K562 (cell line): ENCODE data around the gene ZFAND3. TPM values are rescaled to one million over a fixed set of nuclear protein-coding genes. Genes with fewer than 3 reads are reported as not detected.

Experiments used
- ATAC-seq: fragments of 200-7000 bp; cut with Tn5 transposase; 3 replicates; pipeline ENCODE4 v1.9.1; 2020; ENCODE audit warnings: moderate library complexity
- BruUV-seq: library from RNA; stranded (reverse); fragments of 400-500 nt; replicated peaks from 2 replicates; lab custom pipeline; 2021; lab: Mats Ljungman, UMichigan
- CTCF ChIA-PET: fragments of 300-600 bp; formaldehyde crosslinking; extraction: SDS; loops from one replicate; lab custom pipeline; 2021; ENCODE audit warnings: low intra/inter-chr PET ratio; lab: Yijun Ruan, JAX
- POLR2A ChIA-PET: fragments of 300-600, 350-650 bp; sonication (Branson Sonifier 250); formaldehyde crosslinking; extraction: SDS; loops from one replicate; lab custom pipeline; 2021; ENCODE audit warnings: antibody characterized with exemption, inconsistent platforms; lab: Yijun Ruan, JAX
- DNase-seq, 4 experiments: peaks; one replicate each; pipeline versions ENCODE4 v3.0.0 to v3.0.0-alpha.2; 2011 to 2018; ENCODE audit warnings: low spot score in 3 of 4, mixed read lengths in 3 of 4; ENCODE audit errors: extremely low read depth in 1 of 4
- FAIRE-seq: peaks from 2 replicates; lab custom pipeline; 2011; peaks lifted over from hg19 to GRCh38; lab: Jason Lieb, UNC
- H2AFZ ChIP-seq: 2 replicates; pipeline ENCODE4 v1.6.0; 2011; ENCODE audit warnings: low read depth, low read length, control low read depth, inconsistent platforms
- H3K27ac ChIP-seq: fragments of 200-600 bp; 3 replicates; pipeline ENCODE4 v1.8.0; 2011; ENCODE audit warnings: low read depth, mild to moderate bottlenecking, control low read depth, inconsistent platforms, low read length, moderate library complexity, mixed read lengths; ENCODE audit errors: extremely low read depth
- H3K27me3 ChIP-seq, 2 experiments: fragments of 300-600 bp in 1 of 2; 2 replicates in 1 of 2; 3 replicates in 1 of 2; pipeline versions ENCODE4 v1.6.0 to v1.8.0; 2011; ENCODE audit warnings: inconsistent platforms in 2 of 2, low read length in 2 of 2, mild to moderate bottlenecking in 1 of 2, mixed read lengths in 1 of 2, moderate library complexity in 1 of 2; ENCODE audit not compliant: control insufficient read depth in 2 of 2, insufficient read depth in 2 of 2
- H3K36me3 ChIP-seq: fragments of 300-600 bp; 3 replicates; pipeline ENCODE4 v1.8.0; 2011; ENCODE audit warnings: mild to moderate bottlenecking, low read length, inconsistent platforms; ENCODE audit not compliant: control insufficient read depth, insufficient read depth
- H3K4me1 ChIP-seq, 2 experiments: fragments of 200-600 bp in 1 of 2; replicated peaks in 1 of 2; 2 replicates in 1 of 2; 3 replicates in 1 of 2; pipeline versions ENCODE4 v1.5.1 to v1.8.0; 2011; ENCODE audit warnings: inconsistent platforms in 2 of 2, low read length in 2 of 2, mild to moderate bottlenecking in 1 of 2, mixed read lengths in 1 of 2, moderate library complexity in 1 of 2; ENCODE audit not compliant: control insufficient read depth in 2 of 2, insufficient read depth in 2 of 2
- H3K4me2 ChIP-seq: 2 replicates; pipeline ENCODE4 v1.6.1; 2011; ENCODE audit warnings: low read length, control low read depth, inconsistent platforms, mixed read lengths; ENCODE audit not compliant: insufficient read depth
- H3K4me3 ChIP-seq: fragments of 200-600 bp; sonication (generic), shearing (Covaris generic); 2 replicates; pipeline ENCODE4 v1.5.1; 2016; ENCODE audit warnings: control low read depth, inconsistent platforms
- H3K79me2 ChIP-seq: fragments of 200-600 bp; 3 replicates; pipeline ENCODE4 v1.8.0; 2011; ENCODE audit warnings: low read length, inconsistent platforms; ENCODE audit not compliant: control insufficient read depth, insufficient read depth
- H3K9ac ChIP-seq, 2 experiments: 2 replicates each; pipeline versions ENCODE4 v1.6.0 to v1.6.1; 2011; ENCODE audit warnings: low read depth in 2 of 2, low read length in 2 of 2, control low read depth in 1 of 2, inconsistent platforms in 1 of 2, mild to moderate bottlenecking in 1 of 2, mixed read lengths in 1 of 2; ENCODE audit not compliant: insufficient read depth in 1 of 2
- H3K9me1 ChIP-seq: one replicate; pipeline ENCODE4 v1.6.0; 2011; ENCODE audit warnings: inconsistent platforms, mild to moderate bottlenecking, low read length, moderate library complexity; ENCODE audit not compliant: control insufficient read depth, insufficient read depth
- H3K9me3 ChIP-seq: replicated peaks from 2 replicates; pipeline ENCODE4 v1.5.1; 2011; ENCODE audit warnings: low read depth, low read length, inconsistent platforms; ENCODE audit not compliant: control insufficient read depth, insufficient read depth
- H4K20me1 ChIP-seq: replicated peaks from 2 replicates; pipeline ENCODE4 v1.6.1; 2011; ENCODE audit warnings: low read length, inconsistent platforms, mixed read lengths; ENCODE audit not compliant: control insufficient read depth, insufficient read depth
- CHD1 ChIP-seq: fragments of 200-600 bp; sonication (generic); IDR thresholded peaks from one replicate; pipeline ENCODE4 v1.6.1; 2012; ENCODE audit warnings: mild to moderate bottlenecking, moderate library complexity, low read length, inconsistent platforms
- ESRRB ChIP-seq: fragments of 250-450 bp; sonication (Bioruptor Pico); IDR thresholded peaks from 2 replicates; pipeline ENCODE4 v1.5.0; 2020; ENCODE audit warnings: mild to moderate bottlenecking, moderate library complexity, borderline replicate concordance
- ILF3 ChIP-seq: fragments of 450-650 bp; IDR thresholded peaks from 2 replicates; pipeline ENCODE4 v1.6.1; 2018; ENCODE audit warnings: antibody characterized with exemption, mild to moderate bottlenecking, moderate library complexity, borderline replicate concordance
- MAFK ChIP-seq: IDR thresholded peaks from 2 replicates; pipeline ENCODE4 v1.6.1; 2011; ENCODE audit warnings: low read length, improper control_type of control experiment
- MXI1 ChIP-seq: IDR thresholded peaks from 2 replicates; pipeline ENCODE4 v1.6.1; 2011; ENCODE audit warnings: low read depth, mild to moderate bottlenecking, improper control_type of control experiment, low read length
- PHF21A ChIP-seq: fragments of 450-650 bp; IDR thresholded peaks from 2 replicates; pipeline ENCODE4 v1.6.1; 2017; ENCODE audit warnings: low read depth, borderline replicate concordance
- PKNOX1 ChIP-seq: fragments of 450-650 bp; IDR thresholded peaks from 2 replicates; pipeline ENCODE4 v1.6.1; 2016
- POLR2AphosphoS2 ChIP-seq: IDR thresholded peaks from 2 replicates; pipeline ENCODE4 v1.6.1; 2012; ENCODE audit warnings: low read length, improper control_type of control experiment
- POLR2H ChIP-seq: IDR thresholded peaks from 2 replicates; pipeline ENCODE4 v1.6.1; 2016; ENCODE audit warnings: missing genetic modification characterization, low read depth, mild to moderate bottlenecking, control low read depth, missing compliant biosample characterization, moderate library complexity
- SOX6 ChIP-seq: fragments of 450-650 bp; IDR thresholded peaks from 2 replicates; pipeline ENCODE4 v1.6.1; 2014; ENCODE audit warnings: mild to moderate bottlenecking
- XRCC4 ChIP-seq: IDR thresholded peaks from one replicate; pipeline ENCODE4 v1.6.1; 2011; ENCODE audit not compliant: insufficient read depth, insufficient read length; ENCODE audit errors: extremely low read depth
- YY1 ChIP-seq, 3 experiments: IDR thresholded peaks; 2 replicates each; pipeline ENCODE4 v1.6.1; 2011; ENCODE audit warnings: low read length in 2 of 3, mild to moderate bottlenecking in 2 of 3, moderate library complexity in 2 of 3, borderline replicate concordance in 1 of 3, control low read depth in 1 of 3, low read depth in 1 of 3; ENCODE audit not compliant: insufficient read depth in 3 of 3, insufficient replicate concordance in 2 of 3, control insufficient read depth in 1 of 3, insufficient read length in 1 of 3; ENCODE audit errors: extremely low read depth in 1 of 3
- ZNF707 ChIP-seq: fragments of 250-450 bp; sonication (Bioruptor Pico); conservative IDR thresholded peaks from 2 replicates; pipeline ENCODE4 v1.8.0; 2022; ENCODE audit warnings: inconsistent platforms, mild to moderate bottlenecking, moderate library complexity
- WGBS: fragments of 100-300 bp; shearing (Covaris generic); methylation state at CpG from one replicate; pipeline ENCODE4 v1.1.6; 2016; ENCODE audit warnings: low coverage, mixed read lengths; ENCODE audit not compliant: insufficient coverage; ENCODE audit errors: missing lambda C conversion rate; 5-methylcytosine and 5-hydroxymethylcytosine counted together
- in situ Hi-C: fragments of 300-500 bp; cut with MboI; formaldehyde crosslinking; loops from 4 replicates; pipeline ENCODE4 v1.15.0; 2018; ENCODE audit warnings: inconsistent platforms, mixed read lengths
- intact Hi-C: fragments of 100-400 bp; cut with micrococcal nuclease; formaldehyde crosslinking; loops from 2 replicates; pipeline ENCODE4 v1.14.2; 2022
- polyA plus RNA-seq, 8 experiments: library from polyadenylated mRNA; depleted of rRNA in 4 of 8; stranded (reverse) in 5 of 8; unstranded in 3 of 8; fragments of >200 nt; fragmentation: Nextera tagmentation in 2 of 8; fragmentation: Illumina TruSeq in 1 of 8; extraction: Ambion mirVana in 2 of 8; extraction: Trizol in 1 of 8; gene quantifications; 2 replicates each; pipeline versions ENCODE4 v1.2.1 to v1.2.3, GENCODE V29; 2011 to 2014; ENCODE audit warnings: inconsistent platforms in 1 of 8, missing spikeins in 1 of 8
- total RNA-seq, 7 experiments: library from RNA; depleted of rRNA in 6 of 7; stranded (reverse); fragments of >200 nt in 6 of 7; fragmentation: Illumina TruSeq in 2 of 7; extraction: Trizol in 2 of 7; gene quantifications; 2 replicates each; pipeline versions ENCODE4 v1.2.1 to v1.2.3, GENCODE V29; 2011 to 2021; ENCODE audit warnings: low replicate concordance in 1 of 7
- TF ChIP-seq, protein P1 (sequence below): sonication (generic); IDR thresholded peaks from 2 replicates; pipeline ENCODE4 v1.6.1; 2016
- TF ChIP-seq, protein P2 (sequence below): fragments of 450-650 bp; IDR thresholded peaks from 2 replicates; pipeline ENCODE4 v1.6.1; 2018; ENCODE audit not compliant: partially characterized antibody

The ZFAND3 gene
- total and polyA plus RNA-seq, 9 of the 15 experiments (the other 6 are each of a cell fraction or from before 2014, with no cell fraction given) = 0.81 to 26.6 (median 11.8) TPM

DNA sequence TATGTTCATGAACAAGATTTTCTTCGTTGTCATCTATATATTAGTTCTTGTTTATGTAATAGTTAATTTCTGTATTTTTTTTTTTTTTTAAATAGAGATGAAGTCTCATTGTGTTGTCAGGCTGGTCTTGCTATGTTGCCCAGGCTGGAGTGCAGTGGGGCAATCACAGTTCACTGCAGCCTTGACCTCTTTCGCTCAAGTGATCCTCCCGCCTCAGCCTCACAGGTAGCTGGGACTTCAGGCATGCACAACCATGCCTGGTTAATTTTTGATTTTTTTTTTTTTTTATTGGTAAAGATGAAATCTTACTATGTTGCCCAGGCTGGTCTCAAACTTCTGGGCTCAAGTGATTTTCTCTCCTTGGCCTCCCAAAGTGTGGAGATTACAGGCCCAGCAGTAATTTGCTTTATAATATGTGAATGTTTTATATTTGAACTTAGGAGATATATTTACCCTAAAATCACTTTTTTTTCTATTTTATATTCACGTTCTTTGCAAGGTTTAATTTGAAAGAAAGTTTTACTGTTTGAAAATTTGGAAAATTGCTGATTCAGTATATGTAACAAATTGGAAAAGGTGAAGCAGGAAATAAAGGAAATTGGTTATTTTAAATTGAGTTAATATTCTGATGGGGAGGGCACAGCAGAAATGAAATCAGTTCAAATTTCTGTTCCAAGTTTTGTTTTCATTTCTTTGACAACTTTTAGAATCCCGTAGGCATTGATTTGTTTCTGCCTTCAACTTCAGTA lies 56.2 kb downstream of the ZFAND3 start (continued):
- TF ChIP-seq MAFK = peak; percentile 54; the same call in 1 of the 2 replicates

DNA sequence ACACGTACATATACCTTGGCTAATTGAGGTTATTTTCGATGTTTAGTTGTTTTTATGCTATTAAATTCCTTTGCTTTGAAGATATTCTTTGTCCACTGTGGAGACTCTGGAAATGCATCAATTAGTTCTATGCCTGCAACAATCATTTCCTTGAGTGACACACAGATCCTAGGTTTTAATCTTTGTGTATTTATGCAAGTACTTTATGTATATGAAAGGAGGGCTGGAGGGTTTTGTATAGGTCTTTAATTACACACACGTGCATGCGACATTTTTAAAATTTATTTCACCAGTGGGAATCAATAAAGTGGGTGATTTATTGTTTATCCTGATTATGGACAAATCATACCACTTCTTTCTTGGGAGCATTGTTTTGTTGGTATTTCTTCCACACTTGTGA lies 57.3 kb downstream of the ZFAND3 start:
- no peaks in the 10 kb centered on the region for H3K36me3 ChIP-seq
- no peak overlapping the region for H3K4me3 ChIP-seq
- FAIRE-seq = no peak
- POLR2A ChIA-PET = no interaction called here
- intact Hi-C loops (no loop called here), in situ Hi-C loops (no loop called here)
- peaks cover 31% of the 10 kb centered on the region for H4K20me1 ChIP-seq
- H3K9me1 ChIP-seq = no peaks in the 10 kb centered on the region
- H3K9me3 ChIP-seq = no peaks in the 10 kb centered on the region
- H3K27me3 ChIP-seq = no peaks in the 10 kb centered on the region
- BruUV-seq = no TSS peak
- no peaks in the 10 kb centered on the region; a peak in 1 of 5 replicates for H3K4me1 ChIP-seq
- H3K79me2 ChIP-seq = peaks cover 34% of the 10 kb centered on the region
- no peak overlapping the region for H3K9ac ChIP-seq
- CTCF ChIA-PET = no interaction called here
- H3K27ac ChIP-seq = no peak overlapping the region
- H3K4me2 ChIP-seq = no peak overlapping the region
- TF ChIP-seq XRCC4 = no peak
- no peak for TF ChIP-seq SOX6
- no peak for TF ChIP-seq PKNOX1
- TF ChIP-seq POLR2H (tag) = no peak
- TF ChIP-seq MXI1 = no peak
- TF ChIP-seq POLR2AphosphoS2 = no peak
- no peak for TF ChIP-seq ILF3
- TF ChIP-seq, protein P1, sequence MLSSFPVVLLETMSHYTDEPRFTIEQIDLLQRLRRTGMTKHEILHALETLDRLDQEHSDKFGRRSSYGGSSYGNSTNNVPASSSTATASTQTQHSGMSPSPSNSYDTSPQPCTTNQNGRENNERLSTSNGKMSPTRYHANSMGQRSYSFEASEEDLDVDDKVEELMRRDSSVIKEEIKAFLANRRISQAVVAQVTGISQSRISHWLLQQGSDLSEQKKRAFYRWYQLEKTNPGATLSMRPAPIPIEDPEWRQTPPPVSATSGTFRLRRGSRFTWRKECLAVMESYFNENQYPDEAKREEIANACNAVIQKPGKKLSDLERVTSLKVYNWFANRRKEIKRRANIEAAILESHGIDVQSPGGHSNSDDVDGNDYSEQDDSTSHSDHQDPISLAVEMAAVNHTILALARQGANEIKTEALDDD = no peak
- TF ChIP-seq YY1 (IDR thresholded peaks at IDR 0.05; ENCODE audit: borderline replicate concordance in 1 of 3, control insufficient read depth in 1 of 3, extremely low read depth in 1 of 3, insufficient read depth in 3 of 3, insufficient read length in 1 of 3, insufficient replicate concordance in 2 of 3, low read depth in 1 of 3, low read length in 2 of 3) = no peak
- TF ChIP-seq ESRRB (CRISPR knock-in tag) = no peak
- TF ChIP-seq, protein P2, sequence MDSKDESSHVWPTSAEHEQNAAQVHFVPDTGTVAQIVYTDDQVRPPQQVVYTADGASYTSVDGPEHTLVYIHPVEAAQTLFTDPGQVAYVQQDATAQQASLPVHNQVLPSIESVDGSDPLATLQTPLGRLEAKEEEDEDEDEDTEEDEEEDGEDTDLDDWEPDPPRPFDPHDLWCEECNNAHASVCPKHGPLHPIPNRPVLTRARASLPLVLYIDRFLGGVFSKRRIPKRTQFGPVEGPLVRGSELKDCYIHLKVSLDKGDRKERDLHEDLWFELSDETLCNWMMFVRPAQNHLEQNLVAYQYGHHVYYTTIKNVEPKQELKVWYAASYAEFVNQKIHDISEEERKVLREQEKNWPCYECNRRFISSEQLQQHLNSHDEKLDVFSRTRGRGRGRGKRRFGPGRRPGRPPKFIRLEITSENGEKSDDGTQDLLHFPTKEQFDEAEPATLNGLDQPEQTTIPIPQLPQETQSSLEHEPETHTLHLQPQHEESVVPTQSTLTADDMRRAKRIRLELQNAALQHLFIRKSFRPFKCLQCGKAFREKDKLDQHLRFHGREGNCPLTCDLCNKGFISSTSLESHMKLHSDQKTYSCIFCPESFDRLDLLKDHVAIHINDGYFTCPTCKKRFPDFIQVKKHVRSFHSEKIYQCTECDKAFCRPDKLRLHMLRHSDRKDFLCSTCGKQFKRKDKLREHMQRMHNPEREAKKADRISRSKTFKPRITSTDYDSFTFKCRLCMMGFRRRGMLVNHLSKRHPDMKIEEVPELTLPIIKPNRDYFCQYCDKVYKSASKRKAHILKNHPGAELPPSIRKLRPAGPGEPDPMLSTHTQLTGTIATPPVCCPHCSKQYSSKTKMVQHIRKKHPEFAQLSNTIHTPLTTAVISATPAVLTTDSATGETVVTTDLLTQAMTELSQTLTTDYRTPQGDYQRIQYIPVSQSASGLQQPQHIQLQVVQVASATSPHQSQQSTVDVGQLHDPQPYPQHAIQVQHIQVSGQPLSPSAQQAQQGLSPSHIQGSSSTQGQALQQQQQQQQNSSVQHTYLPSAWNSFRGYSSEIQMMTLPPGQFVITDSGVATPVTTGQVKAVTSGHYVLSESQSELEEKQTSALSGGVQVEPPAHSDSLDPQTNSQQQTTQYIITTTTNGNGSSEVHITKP = no peak
- no peak for TF ChIP-seq CHD1
- no peak for TF ChIP-seq PHF21A
- no peak for TF ChIP-seq ZNF707 (CRISPR knock-in tag)
- no peak for DNase-seq
- no peak for ATAC-seq
- WGBS = 57% methylated on average over 4 of the region's 4 CpGs
- H2AFZ ChIP-seq = no peak overlapping the region
